Measurements from ENCODE around the gene RPS6KA4.

RPS6KA4 gene

DNA sequence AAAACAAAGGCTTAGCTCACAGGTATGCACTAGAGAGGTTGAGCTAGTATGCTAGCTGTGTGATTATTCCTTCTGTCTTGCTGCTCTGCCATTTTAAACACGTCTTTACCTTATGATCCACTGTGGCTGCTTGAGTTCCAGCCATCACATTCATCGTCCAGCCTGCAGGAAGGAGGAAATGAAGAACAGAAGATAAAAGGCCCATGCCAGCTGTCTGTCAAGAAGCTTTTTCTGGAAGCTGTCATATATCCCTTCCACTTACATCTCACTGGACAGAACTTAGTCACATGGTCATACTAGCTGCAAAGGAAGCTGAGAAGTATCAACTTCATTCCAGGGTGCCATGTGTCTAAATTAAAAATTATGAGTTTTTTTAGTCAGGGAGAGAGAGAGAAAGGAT lies 31.6 kb upstream of the RPS6KA4 start:
- DNase-seq (ENCODE audit: low read depth) = no peak

DNA sequence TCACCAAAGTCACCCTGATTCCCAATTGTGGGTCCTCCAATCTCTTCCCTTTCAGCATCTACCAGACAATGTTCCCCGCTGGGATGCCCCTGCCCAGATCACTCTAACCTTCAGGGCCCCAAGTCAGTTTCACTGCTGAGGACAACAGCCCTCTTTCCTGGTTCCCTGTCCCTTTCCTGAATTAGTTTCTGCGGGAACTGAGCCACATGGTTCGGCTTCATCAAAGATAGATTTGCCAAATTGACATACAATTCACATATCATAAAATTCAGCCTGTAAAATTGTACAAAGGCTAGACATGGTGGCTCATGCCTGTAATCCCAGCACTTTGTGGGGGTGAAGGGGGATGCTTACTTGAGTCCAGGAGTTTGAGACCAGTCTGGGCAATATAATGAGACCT lies 31.0 kb upstream of the RPS6KA4 start:
- no peak for DNase-seq (ENCODE audit: low read depth)

DNA sequence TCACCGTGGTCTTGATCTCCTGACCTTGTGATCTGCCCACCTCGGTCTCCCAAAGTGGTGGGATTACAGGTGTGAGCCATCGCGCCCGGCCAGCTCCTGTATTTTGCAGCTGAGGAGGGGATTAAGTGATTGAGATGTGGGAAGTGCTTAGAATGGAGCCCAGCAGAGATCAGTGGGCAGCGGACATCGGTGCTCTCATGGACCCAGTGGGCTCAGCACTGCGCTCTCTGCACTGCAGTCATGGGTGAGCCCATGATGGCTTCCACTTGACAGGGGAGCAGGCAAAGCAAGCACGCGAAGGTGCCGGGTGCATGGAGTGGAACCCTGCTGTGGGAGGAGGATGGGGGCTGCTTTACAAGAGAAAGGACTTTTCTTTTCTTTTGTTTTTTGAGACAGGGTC lies 28.1 kb upstream of the RPS6KA4 start:
- no peak for DNase-seq (ENCODE audit: low read depth)

DNA sequence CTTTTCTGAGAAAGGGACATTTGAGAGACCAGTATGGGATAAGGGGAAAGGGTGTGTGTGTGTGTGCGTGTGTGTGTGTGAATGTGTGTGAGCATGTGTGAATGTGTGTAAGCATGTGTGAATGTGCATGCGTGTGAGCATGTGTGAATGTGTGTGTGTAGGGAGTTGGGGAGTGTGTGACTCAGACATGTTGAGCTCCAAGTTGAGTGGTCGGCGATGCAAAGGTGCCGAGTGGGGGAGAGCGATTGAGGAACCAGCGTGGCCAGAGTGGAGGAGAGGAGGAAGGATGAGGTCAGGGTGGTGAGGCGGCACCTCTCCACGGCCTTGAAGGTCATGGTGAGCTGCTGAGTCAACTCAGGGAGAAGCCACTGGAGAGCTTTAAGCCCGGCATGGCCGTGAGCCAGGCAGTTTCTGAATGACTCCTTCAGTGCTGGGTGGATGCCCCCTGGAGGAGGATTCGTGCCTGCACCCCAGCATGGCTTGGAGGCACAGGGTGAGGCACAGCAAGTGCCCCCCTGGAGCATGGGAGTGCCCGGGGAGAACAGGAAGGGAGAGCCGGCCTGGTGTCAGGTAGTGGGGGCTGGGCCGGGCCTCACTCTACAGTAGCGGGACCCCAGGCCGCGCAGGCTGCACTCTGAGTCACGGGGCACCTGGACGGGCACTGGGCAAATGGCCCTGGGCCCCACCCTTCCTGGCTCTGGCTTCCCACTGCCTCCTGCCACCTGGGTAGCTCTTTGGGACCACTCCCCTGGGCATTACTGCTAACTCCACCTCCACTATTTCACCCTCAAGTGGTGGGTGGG lies 27.2 kb upstream of the RPS6KA4 start:
- peak; percentile 79 for DNase-seq (ENCODE audit: low read depth)

DNA sequence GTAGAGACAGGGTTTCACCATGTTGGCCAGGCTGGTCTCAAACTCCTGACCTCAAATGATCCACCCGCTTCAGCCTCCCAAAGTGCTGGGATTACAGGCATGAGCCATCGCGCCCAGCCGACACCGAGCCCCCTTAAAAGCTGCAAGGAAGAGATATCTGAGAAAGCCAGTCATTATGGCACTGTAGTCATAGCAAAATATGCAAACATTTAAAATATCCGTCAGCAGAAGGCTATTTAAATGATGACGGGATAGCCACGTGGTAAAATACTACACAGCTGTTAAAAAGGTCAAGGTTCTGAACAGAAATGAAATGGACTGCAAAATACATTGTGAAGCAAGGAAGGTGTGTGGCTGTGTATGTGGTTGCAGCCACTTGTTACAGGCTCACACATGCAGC lies 25.4 kb upstream of the RPS6KA4 start:
- no peak for DNase-seq (ENCODE audit: low read depth)

DNA sequence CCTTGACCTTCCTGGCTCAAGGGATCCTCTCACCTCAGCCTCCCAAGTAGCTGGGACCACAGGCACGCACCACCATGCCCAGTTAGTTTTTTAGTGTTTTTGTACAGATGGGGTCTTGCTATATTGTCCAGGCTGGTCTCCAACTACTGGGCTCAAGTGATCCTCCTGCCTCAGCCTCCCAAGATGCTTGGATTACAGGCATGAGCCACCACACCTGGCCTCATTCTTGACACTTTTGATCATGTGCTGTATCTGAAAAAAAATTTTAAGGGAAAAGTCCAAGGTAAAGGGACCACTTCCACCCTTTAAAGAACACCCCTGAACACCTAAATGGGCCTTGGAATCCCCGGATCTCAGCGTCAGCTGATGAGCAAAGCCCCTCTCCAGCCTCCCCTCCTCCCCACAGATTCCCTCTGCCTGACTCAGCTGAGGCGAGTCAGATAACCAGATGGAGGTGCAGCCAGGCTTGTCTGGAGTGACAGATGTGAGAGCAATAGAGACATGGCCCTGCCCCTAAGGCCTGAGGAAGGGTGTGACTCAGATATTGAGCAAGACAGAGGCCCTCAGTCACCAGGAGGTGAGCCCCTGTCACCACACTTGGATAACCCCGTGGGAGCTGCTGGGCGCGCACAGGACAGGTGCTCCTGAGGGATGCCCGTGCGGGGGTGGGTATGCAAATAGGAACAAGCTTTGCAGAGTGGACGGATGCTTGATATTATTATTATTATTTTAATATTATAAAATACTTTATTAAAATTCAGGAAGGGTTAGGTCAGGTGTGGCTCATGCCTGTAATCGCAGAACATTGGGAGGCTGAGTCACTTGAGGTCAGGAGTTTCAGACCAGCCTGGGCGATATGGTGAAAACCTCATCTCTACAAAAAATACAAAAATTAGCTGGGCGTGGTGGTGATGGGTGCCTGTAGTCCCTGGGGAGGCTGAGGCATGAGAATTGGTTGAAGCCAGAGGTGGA lies 23.9 kb upstream of the RPS6KA4 start:
- DNase-seq (ENCODE audit: low read depth) = peak; percentile 84

DNA sequence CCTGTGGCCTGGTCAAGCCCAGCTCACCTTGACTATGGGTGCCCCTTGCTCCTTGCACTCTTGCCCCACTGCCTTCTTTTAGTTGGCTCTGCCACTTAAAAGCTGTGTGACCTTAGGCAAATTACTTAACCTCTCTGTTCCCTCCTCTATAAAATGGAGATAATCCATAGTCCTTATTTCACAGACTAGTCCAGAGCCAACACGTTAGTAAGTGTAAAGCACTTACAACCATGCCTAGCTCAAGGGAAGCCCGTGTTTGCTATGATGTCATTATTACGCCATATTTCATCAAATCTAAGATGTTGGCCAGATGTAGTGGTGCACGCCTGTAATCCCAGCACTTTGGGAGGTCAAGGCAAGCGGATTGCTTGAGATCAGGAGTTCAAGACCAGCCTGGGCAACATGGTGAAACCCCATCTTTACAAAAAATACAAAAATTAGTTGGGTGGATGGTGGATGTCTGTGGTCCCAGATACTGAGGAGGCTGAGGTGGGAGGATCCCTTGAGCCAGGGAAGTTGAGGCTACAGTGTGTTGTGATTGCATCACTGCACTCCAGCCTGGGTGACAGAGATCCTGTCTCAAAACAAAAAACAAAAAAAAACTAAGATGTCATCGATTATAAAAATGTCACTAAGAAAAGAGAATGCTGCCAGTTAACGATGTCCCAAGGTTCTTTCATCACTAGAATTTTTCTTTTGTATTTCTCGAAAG lies 21.3 kb upstream of the RPS6KA4 start:
- no peak for DNase-seq (ENCODE audit: low read depth)

DNA sequence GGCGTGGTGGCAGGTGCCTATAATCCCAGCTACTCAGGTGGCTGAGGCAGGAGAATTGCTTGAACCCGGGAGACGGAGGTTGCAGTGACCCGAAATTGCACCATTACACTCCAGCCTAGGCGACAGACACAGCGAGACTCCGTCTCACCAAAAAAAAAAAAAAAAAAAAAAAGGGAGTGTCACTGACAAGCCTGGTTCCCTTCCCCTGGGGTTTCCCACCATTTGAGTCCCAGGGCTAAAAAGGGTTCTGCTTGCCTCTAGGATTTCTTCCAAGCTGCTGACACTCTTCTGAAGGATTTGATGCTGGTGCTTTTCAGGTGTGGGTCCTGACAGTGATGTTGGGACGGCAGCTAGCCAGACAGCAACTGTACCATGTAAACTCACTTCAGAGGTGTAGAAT lies 20.2 kb upstream of the RPS6KA4 start:
- DNase-seq (ENCODE audit: low read depth) = no peak

DNA sequence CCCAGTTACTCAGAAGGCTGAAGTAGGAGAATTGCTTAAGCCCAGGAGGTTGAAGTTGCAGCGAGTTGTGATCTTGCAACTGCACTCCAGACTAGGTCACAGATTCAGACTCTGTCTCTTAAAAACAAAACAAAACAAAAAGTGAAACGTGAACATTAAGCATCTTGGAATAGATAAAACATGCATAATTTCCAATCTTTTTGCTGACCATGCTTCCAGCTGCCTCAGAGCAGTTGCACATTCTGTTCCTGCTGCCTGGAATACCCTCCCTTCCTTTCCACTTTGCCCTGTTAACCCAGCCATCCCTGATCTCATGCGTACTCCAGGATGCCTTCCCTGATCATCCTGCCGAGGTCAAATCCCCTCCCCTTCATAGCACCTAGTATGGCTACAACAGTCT lies 19.7 kb upstream of the RPS6KA4 start:
- DNase-seq (ENCODE audit: low read depth) = no peak

DNA sequence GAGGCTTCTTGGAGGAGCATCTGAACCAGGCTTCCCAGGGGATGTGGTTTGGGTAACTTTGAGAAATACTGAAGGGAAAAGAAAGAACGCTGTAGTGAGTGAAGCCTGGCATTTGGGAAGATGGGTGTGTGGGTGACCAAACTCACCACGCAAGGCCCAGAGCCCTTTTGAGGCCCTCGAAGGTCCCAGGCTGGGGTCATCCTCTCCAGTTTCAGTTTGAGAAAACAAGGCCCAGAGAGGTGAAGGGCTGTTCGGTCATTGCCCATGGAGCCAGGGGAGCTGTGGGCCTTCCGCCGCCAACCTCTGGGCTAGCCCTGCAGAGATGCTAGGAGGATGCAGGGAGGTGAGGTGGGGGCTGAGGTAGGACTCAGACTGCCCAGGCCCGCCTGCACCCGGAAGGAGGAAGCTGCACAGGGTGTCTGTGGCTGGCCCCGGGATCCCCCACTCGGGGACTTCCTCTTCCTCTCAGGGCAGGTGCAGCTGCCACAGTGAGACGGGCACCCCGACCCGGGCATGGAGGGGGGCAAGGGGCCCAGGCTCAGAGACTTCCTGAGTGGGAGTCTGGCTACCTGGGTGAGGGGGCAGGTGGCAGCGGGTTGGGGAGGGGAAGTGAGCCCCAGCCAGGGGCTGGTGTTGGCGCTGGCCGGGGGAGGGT lies 19.1 kb upstream of the RPS6KA4 start, which contains the start of gene CCDC88B:
CCDC88B (plus strand) TSS at position 451 of the 655 bp plus-strand sequence; CDS start at position 514, 63 bp downstream.
- DNase-seq (ENCODE audit: low read depth) = no peak

DNA sequence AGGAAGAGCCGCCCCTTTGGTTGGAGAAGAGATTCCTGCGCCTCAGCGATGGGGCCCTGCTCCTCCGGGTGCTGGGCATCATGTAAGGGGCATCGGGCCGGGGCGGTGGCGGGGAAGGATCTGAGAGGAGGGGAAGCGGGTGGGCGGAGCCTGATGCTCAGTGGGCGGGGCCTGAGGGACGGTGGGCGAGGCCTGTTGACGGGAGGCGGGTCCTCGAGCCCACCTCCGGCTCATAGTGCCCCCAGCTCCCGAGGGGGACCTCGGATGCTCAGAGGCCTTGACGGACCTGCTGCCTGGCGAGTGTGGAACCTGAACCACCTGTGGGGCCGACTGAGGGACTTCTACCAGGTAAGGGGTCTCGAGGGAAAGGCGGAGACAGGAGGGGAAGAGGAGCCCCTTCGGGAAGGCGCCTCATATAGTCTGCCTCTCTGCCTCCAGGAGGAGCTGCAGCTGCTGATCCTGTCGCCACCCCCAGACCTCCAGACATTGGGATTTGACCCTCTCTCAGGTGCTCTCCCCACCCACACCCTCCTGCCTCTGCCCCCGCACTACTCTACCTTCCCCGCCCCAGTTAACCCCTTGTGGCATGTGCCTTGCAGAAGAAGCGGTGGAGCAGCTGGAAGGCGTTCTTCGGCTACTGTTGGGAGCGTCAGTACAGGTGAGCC lies 18.2 kb upstream of the RPS6KA4 start:
- DNase-seq (ENCODE audit: low read depth) = no peak

DNA sequence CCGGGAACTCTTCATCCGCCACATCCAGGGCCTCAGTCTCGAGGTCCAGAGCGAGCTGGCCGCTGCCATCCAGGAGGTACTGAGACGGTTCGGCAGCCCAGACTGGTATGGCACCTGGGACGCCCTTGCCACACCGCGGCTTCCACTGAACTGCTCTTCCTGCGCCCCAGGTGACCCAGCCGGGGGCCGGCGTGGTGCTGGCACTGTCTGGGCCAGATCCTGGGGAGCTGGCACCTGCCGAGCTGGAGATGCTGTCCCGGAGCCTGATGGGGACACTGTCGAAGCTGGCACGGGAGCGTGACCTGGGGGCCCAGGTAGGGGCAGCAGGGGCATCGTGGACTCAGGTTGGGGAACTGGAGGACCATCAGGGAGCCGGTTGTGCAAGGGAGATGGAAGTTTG lies 17.5 kb upstream of the RPS6KA4 start:
- no peak for DNase-seq (ENCODE audit: low read depth)

DNA sequence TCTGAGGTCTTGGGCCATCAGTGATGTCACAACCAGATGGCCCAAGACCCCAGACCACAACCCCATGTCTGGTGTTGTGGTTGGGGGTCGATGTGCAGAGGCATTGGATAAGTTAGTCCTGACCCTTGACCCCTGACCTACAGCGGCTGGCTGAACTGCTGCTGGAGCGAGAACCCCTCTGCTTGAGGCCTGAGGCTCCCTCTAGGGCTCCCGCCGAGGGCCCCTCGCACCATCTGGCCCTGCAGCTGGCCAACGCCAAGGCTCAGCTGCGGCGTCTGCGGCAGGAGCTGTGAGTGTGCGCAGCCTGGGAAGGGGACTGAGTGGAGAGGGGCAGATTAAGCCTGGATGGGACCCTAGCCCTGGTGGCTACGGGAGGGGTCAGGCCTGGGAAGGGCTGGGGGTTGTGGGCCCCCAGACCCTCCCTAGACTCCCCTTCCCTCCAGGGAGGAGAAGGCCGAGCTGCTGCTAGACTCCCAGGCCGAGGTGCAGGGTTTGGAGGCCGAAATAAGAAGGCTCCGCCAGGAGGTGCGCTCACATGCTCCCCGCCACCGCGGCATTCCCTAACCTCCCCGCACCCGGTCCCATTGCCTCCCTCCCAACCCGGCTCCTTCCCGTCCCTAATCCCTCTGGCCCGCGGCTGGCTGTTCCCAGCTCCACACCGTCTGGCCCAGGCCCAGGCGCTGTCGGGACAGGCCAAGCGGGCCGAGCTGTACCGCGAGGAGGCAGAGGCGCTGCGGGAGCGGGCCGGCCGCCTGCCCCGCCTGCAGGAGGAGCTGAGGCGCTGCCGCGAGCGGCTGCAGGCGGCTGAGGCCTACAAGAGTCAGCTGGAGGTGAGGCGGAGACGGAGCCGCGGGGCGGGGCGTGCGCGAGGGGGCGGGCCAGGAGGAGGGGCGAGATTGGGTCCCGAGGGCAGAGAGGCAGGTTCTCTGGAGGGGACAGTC lies 16.8 kb upstream of the RPS6KA4 start:
- DNase-seq (ENCODE audit: low read depth) = peak; percentile 39

DNA sequence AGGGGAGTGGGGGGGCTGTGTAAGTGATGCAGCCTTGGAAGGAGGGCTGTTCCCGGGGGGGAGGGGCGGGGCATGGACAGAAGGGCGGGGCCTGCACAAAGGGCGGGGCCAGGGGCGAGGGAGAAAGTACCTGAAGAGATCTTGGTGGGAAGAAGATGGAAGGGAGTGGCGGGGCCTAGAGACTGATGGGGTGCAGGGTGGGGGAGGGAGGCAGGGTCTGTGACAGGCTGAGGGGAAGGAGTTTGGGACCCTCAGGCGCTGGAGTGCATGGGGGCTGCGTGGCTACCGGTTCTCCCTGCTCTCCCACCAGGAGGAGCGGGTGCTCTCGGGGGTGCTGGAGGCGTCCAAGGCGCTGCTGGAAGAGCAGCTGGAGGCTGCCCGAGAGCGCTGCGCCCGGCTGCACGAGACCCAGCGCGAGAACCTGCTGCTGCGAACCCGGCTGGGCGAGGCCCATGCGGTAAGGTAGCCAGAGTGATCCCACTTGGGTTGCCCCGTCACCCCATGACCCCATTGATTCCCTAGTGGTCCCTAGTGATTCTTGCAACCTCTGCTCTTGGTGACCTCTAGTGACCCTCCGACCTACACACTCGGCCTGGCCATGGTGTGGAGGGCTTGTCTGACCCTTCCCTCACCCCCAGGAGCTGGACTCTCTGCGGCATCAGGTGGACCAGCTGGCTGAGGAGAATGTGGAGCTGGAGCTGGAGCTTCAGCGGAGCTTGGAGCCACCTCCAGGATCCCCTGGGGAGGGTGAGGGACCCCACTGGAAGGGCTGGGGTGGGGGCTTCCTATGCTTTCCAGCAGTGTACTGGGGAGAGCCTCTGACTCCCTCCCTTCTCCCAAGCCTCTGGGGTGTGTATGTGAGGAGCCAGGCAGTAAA lies 15.9 kb upstream of the RPS6KA4 start:
- DNase-seq (ENCODE audit: low read depth) = no peak

DNA sequence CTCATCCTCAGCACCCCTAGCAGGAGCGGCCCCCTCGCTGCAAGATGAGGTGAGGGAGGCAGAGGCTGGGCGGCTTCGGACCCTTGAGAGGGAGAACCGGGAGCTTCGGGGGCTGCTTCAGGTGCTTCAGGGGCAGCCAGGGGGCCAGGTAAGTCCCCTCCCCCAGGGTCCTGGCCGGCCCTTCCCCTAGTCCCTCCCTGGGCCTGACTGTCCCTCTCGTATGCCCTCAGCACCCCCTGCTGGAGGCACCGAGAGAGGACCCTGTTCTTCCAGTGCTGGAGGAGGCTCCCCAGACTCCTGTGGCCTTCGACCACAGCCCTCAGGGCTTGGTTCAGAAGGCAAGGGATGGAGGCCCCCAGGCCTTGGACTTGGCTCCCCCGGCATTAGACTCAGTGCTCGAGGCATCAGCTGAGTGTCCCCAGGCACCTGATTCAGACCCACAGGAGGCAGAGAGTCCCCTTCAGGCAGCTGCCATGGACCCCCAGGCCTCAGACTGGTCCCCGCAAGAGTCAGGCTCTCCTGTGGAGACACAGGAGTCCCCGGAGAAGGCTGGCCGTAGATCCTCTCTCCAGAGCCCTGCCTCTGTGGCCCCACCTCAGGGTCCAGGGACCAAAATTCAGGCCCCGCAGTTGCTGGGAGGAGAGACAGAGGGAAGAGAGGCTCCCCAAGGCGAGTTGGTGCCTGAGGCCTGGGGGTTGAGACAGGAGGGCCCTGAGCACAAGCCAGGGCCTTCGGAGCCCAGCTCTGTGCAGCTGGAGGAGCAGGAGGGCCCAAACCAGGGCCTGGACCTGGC lies 15.0 kb upstream of the RPS6KA4 start:
- no peak for DNase-seq (ENCODE audit: low read depth)

DNA sequence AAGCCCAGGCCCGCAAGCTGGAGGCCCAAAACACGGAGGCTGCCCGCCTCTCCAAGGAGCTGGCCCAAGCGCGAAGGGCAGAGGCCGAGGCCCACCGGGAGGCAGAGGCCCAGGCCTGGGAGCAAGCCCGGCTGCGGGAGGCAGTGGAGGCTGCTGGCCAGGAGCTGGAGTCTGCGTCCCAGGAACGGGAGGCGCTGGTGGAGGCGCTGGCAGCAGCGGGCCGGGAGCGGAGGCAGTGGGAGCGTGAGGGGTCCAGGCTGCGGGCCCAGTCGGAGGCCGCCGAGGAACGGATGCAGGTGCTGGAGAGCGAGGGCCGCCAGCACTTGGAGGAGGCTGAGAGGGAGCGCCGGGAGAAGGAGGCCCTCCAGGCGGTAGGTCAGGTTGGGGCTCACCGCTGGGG lies 14.2 kb upstream of the RPS6KA4 start:
- DNase-seq (ENCODE audit: low read depth) = no peak

DNA sequence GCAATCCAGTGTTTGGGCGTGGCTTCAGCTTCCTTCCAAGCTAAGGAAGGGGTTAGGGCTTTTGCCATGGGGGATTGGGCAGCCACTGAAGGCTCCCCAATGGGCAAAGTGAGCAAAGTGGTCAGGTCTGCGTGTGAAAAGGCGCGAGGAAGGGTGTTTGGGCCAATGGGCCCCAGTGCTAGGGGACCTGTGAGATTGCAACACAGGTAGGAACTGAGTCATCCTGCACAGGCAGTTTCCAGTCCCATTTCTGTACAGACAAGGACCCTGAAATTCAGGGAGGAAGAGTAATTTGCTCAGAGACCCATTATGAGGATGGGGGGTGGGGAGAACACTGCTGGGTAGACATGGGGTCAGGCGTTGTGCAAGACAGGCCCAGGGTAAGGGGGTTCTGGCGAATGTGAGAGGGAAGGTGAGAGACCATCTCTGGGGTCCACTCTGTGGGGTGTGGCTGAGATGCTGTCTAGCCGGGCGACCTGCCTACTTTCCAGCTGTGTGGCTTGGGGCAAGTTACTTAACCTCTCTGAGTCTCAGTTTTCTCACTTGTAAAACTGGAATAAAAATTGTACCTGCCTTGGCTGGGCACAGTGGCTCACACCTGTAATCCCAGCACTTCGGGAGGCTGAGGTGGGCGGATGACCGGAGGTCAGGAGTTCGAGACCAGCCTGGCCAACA lies 11.6 kb upstream of the RPS6KA4 start:
- no peak for DNase-seq (ENCODE audit: low read depth)

Data from GM04503 (cell line).